GM18526 (cell line): ENCODE measurements around the gene SLC22A12.

Source experiments
- POLR2A ChIP-seq: IDR thresholded peaks from 3 replicates; pipeline ENCODE4 v1.6.1; 2011; ENCODE audit not compliant: insufficient read length; ENCODE audit errors: extremely low read depth

Gene SLC22A12

DNA sequence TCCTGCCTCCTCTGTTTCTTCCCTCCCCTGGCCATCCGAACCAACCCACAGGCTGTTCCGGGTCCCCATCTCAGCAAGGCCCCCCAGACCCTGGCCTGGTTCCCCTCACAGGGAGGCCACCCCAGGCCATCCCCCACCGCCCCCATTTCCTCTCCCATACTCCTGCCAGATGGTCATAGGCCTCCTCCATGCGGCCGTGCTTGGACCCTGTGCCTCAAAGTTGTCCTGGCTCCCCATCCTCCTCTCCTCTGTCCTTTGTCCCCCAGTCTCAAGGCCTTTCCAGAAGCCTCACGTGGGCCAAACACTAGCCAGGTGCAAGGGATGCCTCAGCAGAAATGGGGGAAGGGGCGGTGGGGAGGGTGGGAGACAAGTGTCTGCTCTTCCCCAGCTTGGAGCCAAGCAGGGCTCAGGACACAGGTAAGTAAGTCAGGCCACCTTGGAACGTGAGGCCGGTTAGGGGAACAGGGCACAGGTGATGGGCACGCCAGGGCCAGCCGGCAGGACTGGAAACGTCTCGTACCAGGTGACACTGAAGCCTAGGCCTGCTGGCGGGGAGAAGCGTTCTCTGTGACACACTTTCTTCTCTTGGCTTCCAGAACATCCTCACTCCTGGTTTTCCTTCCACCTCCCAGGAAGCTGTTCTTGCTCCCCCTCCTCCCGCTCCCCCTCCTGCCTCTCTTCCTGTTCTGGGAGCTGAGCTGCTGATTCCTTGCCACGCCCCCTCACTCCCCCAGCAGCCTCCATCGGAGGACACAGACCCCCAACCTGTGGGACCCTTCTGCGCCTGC is 31.5 kb upstream of the SLC22A12 start:
- no peak for TF ChIP-seq POLR2A

DNA sequence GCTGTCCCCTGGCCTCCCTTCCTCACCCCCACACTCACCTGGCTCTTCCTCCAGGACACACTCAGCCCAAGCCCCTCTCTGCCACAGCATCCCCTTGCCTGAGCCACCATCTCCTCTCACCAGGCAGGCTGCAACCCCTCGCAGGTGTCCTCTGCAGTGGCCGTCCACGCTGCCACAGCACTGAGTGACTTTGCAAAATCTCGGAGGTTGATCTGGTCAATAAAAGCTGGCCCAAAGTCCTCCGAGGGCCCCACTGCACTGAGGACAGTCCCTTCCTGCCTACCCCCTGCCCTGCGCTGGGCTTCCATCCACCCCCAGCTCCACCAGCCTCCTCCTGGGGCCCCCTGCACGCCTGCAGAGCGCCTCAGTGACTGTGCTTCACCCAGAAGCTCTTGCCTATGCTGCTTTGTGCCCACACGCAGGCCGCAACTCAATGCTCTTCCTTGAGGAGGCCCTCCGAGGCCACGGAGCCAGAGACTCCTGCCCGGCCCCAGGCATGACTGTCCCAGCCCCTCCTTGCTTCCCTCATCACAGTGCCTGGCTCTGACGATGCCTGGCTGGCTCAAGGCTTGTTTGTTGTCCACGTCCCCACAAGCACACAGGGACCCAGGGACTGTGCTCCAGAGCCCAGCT is 30.8 kb upstream of the SLC22A12 start:
- no peak for TF ChIP-seq POLR2A

DNA sequence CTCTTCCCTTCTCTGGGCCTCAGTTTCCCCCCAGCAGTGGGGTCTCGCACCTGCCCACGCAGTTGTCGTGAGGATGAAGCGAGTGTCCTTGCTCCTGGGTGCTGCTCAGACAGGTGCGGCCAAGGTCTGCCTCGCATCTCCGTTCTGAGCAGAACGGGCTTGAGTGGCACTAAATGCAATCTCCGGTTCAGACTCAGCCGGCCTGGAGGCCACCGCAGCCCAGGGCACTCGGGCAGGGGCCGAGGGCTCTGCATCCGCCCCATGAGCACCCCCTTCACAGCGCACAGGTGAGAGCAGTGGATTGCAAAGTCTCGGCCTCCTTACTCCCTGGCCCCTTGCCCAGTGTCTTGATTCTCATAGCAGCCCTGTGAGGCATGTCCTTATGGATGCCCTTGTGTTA is 30.1 kb upstream of the SLC22A12 start:
- TF ChIP-seq POLR2A = no peak

DNA sequence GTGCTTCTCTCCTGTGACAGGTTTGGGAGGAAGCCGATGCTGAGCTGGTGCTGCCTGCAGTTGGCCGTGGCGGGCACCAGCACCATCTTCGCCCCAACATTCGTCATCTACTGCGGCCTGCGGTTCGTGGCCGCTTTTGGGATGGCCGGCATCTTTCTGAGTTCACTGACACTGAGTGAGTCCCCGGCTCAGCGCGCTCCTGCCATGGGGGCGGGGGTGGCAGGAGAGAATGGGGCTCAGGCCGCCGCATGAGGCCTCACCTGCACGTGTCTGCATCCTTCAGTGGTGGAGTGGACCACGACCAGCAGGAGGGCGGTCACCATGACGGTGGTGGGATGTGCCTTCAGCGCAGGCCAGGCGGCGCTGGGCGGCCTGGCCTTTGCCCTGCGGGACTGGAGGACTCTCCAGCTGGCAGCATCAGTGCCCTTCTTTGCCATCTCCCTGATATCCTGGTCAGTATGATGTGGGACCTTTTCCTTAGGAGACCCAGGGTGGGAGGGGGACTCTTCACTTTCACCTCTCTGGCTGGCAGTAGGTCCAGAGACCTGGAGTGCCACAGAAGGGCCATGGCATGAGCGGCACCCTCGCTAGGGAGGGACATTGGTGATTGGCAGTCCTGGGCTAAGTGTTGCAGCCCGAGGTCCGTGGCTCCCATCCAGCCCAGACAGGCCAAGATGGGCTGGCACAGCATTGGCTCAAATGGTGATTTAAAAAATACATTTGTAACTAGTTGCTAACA is 28.9 kb upstream of the SLC22A12 start:
- TF ChIP-seq POLR2A = no peak

DNA sequence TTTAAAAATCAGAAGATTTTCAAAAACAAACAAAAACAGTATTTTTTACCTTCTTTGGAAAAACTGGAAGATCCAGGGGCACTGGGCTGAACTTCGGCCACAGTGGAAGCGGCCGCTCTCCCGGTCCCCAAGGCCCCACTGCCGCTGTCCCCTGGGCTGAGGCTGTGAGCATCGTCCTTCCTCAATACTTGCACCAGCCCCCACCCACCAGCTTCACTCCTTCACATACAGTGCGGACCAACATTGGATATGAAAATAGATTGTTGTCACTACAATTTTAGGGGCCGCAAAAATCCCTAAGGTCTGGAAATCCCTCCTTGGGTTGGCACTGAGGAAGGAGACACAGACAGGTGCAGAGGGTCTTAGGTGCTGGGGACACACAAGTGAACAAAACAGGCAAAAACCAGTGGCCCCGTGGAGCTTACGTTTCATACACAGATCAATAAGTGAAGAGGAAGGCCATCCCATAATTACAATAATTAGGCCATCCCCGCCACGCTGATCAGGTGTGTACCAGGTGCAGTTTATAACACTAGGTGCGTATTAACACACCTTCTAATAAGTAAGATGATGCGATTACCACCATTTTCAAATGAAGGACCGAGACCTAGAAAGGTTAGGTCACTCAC is 28.2 kb upstream of the SLC22A12 start:
- TF ChIP-seq POLR2A = no peak

DNA sequence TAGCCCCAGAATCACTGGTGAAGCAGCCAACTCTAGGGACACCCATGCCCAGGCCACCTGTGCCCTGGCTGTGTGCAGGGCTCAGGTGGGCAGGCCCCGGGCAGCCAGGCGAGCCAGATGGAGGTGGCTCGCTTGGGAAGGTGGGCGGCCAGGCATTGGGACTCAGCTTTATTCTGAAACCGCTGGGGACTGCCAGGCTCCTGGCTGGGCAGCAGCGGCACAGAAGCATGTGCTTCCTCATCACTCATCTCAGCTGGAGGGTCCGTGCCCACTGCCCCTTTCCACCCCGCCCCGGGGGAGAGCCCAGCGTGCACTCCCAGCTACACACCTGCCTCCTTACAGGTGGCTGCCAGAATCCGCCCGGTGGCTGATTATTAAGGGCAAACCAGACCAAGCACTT is 27.1 kb upstream of the SLC22A12 start:
- TF ChIP-seq POLR2A = no peak

DNA sequence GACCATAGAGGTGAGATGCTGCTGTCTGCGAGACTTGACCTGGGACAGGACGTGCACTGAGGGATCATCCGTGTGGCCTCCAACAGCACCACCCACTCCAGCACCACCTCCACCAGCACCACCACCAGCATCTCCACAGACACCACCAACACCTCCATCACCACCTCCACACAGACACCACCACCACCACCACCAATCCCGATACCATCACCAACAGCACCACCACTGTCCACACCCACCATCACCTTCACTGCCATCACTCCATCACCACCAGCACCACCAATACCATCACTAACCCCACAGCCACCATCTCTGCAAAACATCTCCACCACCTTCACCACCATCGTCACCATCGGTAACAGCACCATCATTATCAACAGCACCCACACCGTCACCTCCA is 26.6 kb upstream of the SLC22A12 start:
- no peak for TF ChIP-seq POLR2A

DNA sequence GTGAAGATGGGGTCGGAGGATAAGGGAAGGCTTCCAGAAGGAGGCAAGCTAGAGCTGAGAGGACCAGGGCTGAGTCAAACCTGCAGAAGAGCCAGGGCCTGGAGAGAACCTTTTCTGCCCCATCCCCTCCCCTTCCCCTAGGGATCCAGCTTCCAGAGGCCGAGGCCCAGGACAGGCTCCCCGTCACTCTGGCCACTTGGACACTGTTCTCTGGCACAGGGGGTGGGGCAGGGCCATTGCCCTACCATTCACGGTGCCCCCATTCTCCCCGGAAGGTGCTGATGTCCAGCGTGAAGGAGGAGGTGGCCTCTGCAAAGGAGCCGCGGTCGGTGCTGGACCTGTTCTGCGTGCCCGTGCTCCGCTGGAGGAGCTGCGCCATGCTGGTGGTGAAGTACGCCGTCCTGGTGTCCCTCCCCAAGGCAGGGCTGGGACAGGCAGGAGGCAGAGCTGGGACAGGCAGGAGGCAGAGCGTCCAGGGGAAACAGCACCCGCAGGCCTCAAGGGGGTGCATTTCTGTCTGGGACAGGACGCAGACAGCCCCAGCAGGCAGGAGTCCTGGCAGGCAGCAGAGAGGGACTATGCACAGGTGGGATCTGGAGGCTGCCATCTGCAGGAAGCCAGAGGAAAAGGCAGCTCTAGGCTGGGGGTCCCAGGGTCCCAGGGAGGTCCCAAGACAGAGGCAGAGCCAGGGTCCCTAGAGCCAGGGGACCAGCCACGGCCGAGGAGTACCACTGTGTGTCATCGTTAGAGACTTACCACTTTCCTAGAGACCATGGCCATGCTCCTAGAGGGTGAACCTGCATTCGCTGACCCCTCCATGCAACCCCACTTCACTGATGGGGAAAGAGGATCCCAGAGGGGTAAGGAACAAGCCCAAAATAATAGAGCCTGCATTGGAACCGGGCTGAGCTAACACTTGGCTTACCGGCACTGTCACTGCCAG is 25.8 kb upstream of the SLC22A12 start:
- no peak for TF ChIP-seq POLR2A

DNA sequence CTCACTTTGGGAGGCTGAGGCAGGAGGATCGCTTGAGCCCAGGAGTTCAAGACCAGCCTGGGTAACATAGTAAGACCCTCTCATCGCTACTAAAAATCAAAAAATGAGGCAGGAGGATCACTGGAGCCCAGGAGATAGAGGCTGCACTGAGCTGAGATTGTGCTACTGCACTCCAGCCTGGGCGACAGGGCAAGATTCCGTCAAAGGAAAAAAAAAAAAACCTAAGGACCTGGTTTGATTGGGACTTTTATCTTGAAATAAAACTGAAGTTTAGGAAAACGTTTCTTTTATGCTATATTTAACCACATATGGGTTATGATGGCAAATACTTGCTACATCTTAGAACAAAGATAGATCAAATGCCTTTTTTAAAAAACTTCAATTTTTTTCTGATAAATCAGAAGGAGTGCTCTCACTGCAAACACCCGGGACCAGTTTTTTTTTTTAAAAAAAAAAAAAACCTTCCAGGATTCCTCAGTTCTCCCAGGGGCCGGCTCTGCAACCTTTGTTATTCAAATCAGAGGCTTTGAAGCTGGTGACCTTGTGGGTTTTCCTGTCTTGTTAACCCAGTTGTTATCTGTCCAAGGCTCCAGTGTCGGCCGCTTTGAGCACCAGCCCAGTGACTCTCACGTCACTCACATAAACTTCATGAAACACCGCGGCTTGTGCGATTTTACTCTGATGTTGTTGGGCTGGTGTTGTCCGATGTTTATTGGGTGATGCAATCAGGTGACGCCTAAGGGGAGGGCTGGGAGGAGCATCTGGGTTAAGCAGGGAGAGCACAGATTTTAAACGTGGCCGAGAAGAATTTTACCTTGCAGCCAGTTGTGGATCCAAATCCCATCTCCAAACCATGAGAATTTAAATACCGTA is 24.7 kb upstream of the SLC22A12 start:
- no peak for TF ChIP-seq POLR2A

DNA sequence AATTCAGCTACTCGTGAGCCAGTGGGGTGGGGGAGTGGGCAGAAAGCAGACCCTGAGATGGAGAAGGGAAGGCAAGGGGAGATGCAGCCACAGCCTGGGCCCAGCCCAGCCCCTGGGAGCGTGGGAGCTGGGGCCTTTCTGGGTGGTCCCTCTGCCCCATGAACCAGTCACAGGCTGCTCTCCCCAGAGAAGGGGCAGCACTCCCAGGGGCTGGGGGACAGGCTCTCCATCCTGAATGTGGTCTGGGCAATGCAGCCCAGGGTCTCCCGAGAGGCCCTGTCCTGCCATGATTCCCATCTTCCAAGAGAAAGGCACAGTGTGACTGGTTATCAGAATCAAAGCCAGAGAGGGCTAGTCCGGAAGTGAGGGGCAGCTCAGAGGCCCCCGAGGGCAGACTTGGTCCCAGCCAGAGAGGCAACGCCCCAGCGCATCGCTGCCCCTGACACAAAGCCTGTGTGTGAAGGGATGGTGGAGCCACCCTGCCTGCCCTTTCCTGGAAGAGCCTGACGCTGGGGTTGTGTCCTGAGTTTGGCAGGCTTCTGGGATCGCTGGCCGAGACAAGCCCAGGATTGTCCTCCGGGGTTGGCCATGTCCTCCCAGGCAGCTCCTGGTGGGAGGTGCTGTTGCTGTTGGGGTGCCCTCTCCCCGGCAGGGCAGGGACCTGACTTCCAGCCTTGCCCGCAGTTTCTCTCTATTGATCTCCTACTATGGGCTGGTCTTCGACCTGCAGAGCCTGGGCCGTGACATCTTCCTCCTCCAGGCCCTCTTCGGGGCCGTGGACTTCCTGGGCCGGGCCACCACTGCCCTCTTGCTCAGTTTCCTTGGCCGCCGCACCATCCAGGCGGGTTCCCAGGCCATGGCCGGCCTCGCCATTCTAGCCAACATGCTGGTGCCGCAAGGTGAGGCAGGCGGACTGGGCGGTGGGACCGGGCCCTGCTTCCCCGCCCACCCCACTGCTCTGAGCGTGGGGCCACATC is 23.8 kb upstream of the SLC22A12 start:
- no peak for TF ChIP-seq POLR2A

DNA sequence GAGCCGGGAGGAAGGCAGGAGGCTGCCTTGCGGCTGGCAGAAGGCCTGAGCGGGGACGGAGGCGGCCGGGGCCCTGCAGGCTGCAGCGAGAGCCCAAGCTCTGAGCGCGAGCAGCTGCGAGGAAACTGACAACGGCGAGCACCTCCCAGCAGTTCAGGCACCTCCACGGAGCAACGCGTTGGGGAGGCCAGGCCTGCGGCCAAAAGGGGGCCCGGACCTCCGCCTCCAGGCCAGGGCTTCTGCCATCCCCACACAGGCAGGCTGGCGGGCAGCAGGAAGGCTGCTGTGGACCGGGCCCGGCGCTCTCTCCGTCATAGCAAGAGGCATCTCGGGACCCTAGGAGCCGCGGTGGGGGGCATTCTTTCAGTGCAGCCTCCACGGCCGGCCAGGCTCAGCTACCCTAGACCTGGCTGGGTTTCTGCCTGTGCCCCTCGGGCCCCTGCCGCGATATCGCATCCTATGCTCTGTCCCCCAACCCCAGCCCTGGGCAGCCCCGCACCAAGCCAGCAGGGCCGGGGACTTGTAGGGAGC is 22.9 kb upstream of the SLC22A12 start:
- TF ChIP-seq POLR2A = no peak

DNA sequence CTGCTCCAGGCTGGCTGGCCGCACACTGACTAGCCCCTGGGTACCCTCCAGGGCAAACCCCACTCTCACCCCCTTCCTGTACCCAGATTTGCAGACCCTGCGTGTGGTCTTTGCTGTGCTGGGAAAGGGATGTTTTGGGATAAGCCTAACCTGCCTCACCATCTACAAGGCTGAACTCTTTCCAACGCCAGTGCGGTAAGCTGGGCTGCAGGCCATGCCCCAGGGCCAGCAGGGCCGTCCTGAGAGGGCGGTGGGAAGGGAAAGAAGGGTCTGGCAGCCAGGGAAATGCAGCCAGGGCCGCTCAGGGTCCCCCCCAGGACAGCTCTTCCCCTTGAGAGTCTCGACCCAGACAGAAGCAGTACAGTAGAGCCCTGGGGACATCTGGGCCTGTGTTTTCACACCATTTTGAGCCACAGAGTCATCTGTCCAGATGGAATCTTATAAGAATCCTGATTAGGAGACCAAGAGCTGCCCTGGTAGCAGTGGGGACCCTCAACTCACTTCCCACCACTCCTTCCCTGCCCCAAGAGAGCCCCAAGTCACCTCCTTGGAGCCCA is 22.4 kb upstream of the SLC22A12 start:
- TF ChIP-seq POLR2A = no peak

DNA sequence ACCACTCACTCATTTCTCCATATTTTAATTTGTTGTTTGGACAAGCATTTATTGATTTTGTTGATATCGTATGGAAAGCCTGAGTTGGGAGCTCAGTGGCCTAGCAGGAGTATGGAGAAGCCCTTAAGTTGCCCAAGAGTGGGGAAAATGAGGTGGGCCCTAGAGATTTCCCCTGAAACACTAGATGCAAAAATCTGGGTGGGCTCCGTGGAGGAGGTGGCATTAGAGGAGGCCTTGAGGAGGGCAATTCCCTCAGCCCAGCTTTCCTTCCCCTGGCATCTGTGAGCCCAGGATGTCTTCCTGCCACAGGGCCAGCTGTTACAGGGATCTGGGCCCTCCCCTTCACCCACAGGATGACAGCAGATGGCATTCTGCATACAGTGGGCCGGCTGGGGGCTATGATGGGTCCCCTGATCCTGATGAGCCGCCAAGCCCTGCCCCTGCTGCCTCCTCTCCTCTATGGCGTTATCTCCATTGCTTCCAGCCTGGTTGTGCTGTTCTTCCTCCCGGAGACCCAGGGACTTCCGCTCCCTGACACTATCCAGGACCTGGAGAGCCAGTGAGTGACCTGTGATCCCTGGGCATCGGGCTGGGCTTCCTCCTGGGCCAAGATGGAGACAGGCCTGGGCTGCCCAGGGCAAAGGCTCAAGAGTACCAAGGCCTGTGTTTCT is 21.6 kb upstream of the SLC22A12 start:
- TF ChIP-seq POLR2A = no peak
